Measurements from ENCODE around the gene FGF14.

Gene FGF14

GRCh38 chr13:101837288-101837687 lies 564.6 kb downstream of the FGF14 start:
- no peak for DNase-seq

GRCh38 chr13:101835920-101836319 lies 565.9 kb downstream of the FGF14 start:
- no peak for DNase-seq

- no peak for DNase-seq
These were observed 568.2 kb downstream of the FGF14 start for GRCh38 chr13:101833671-101834070.

- DNase-seq, result no peak
These were observed 571.8 kb downstream of the FGF14 start for GRCh38 chr13:101830035-101830434.

GRCh38 chr13:101829484-101829883 lies 572.4 kb downstream of the FGF14 start:
- DNase-seq, result no peak

- no peak for DNase-seq
These were observed 573.7 kb downstream of the FGF14 start for GRCh38 chr13:101828119-101828518.

GRCh38 chr13:101817898-101818297 lies 584.0 kb downstream of the FGF14 start:
- no peak for DNase-seq

GRCh38 chr13:101811881-101812280 lies 590.0 kb downstream of the FGF14 start:
- DNase-seq, result no peak

- DNase-seq, result no peak
These were observed 590.5 kb downstream of the FGF14 start for GRCh38 chr13:101811284-101811839.

- DNase-seq, result no peak
These were observed 602.7 kb downstream of the FGF14 start for GRCh38 chr13:101799196-101799595.

GRCh38 chr13:101798437-101798836 lies 603.4 kb downstream of the FGF14 start:
- DNase-seq, result no peak

GRCh38 chr13:101795460-101795859 lies 606.4 kb downstream of the FGF14 start:
- no peak for DNase-seq

- no peak for DNase-seq
These were observed 606.8 kb downstream of the FGF14 start for GRCh38 chr13:101795025-101795424.

GRCh38 chr13:101792189-101792588 lies 609.7 kb downstream of the FGF14 start:
- no peak for DNase-seq

- peak; percentile 65 for DNase-seq
These were observed 616.0 kb downstream of the FGF14 start for GRCh38 chr13:101785858-101786257.

- DNase-seq, result no peak
These were observed 617.5 kb downstream of the FGF14 start for GRCh38 chr13:101784313-101784712.

GRCh38 chr13:101783554-101783953 lies 618.3 kb downstream of the FGF14 start:
- DNase-seq, result no peak

- no peak for DNase-seq
These were observed 621.6 kb downstream of the FGF14 start for GRCh38 chr13:101780211-101780610.

- no peak for DNase-seq
These were observed 622.7 kb downstream of the FGF14 start for GRCh38 chr13:101779147-101779546.

- no peak for DNase-seq
These were observed 626.6 kb downstream of the FGF14 start for GRCh38 chr13:101775267-101775666.

GRCh38 chr13:101774393-101774792 lies 627.5 kb downstream of the FGF14 start:
- no peak for DNase-seq

- DNase-seq, result no peak
These were observed 628.8 kb downstream of the FGF14 start for GRCh38 chr13:101773062-101773461.

- DNase-seq, result no peak
These were observed 634.7 kb downstream of the FGF14 start for GRCh38 chr13:101767131-101767530.

- no peak for DNase-seq
These were observed 638.7 kb downstream of the FGF14 start for GRCh38 chr13:101763191-101763590.

- peak; percentile 48 for DNase-seq
These were observed 644.3 kb downstream of the FGF14 start for GRCh38 chr13:101757446-101758039.
